ENCODE results near the gene PER3.

- TF ChIP-seq CTCF (IDR thresholded peaks at IDR 0.05) (no peak), POLR2A (IDR thresholded peaks at IDR 0.05) (no peak), EP300 (IDR thresholded peaks at IDR 0.05; ENCODE audit: low read depth) (no peak)
These were observed 43.2 kb downstream of the PER3 start for GRCh38 chr1:7827126-7827955.
